GM19467 (cell line): ENCODE data around the gene ZNF552.
"Not testable (repeated sequence)": the region's sequence is repeated elsewhere in the genome, so short reads cannot be mapped to it uniquely, and the experiment has no call there.

Source experiments
- ATAC-seq: cut with Tn5 transposase; IDR thresholded peaks from one replicate; pipeline ENCODE4 v1.9.1; 2021; ENCODE audit warnings: mild to moderate bottlenecking, moderate library complexity; ENCODE audit not compliant: unreplicated experiment

ZNF552 gene

DNA sequence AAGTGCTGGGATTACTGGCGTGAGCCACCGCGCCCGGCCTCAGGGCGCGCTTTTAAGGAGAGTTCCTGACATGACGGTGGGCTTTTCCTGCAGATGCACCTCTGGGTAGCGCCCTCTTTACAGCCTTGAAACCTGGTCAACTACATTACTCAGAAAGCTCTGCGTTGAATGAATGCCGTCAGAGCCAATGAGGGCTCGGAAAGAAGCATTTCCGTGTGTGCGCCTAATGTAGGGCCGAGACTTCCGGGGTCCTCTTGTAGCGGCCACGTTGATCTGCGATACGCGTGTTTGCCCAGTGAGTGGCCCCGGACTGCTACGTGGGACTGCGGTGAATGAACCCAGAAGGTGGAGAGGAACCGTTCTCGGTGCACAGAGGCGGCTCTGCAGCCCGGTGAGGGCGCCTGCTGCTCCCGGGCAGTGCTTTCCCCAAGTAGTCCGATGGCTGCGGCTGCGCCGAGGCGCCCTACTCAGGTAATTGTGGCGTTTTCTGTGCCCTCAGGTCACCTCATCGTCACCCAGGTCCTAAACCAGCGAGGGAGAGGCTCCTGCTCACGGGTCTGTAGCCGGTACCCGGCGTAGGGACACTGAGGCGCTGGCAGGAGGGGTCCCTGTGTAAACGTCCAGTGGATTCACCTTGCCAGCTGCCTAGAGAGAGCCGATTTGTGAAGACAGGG lies 4.9 kb upstream of the ZNF552 start:
- peak; percentile 84 for ATAC-seq

DNA sequence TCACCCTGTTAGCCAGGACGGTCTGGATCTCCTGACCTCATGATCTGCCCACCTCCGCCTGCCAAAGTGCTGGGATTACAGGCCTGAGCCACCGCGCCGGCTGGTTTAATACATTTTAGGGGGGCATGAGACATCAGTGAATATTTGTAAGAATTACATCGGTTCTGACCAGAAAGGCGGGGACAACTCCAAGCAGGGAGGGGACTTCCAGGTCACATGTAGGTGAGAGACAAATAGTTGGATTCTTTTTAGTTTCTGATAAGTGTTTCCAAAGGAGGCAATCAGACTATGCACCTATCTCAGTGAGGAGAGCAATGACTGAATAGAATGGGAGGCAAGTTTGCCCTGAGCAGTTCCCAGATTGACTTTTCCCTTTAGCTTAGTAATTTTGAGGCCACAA lies 3.7 kb upstream of the ZNF552 start:
- ATAC-seq, result no peak

DNA sequence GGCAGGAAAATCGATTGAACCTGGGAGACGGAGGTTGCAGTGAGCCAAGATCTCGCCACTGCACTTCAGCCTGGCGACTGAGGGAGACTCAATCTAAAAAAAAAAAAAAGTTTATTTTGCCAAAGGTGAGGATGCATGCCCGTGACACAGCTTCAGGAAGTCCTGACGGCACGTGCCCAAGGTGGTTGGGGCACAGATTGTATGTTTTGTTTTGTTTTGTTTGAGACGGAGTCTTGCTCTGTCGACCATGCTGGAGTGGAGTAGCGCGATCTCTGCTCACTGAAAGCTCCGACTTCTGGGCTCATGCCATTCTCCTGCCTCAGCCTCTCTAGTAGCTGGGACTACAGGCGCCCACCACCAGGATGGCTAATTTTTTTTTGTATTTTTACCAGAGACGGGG lies 3.3 kb upstream of the ZNF552 start:
- ATAC-seq, result no peak

DNA sequence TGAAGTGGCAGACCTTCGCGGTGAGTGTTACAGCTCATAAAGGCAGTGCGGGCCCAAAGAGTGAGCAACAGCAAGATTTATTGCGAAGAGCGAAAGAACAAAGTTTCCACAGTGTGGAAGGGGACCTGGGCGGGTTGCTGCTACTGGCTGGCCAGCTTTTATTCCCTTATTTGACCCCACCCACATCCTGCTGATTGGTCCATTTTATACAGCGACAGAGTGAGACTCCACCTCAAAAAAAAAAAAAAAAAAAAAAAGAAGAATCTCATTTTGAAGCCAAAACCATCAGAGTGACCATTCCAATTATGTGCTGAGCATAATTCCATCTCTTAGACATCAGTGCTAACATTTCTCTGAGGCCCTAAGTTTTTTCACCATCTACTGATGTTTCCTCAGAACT lies 1.9 kb upstream of the ZNF552 start:
- no peak for ATAC-seq

DNA sequence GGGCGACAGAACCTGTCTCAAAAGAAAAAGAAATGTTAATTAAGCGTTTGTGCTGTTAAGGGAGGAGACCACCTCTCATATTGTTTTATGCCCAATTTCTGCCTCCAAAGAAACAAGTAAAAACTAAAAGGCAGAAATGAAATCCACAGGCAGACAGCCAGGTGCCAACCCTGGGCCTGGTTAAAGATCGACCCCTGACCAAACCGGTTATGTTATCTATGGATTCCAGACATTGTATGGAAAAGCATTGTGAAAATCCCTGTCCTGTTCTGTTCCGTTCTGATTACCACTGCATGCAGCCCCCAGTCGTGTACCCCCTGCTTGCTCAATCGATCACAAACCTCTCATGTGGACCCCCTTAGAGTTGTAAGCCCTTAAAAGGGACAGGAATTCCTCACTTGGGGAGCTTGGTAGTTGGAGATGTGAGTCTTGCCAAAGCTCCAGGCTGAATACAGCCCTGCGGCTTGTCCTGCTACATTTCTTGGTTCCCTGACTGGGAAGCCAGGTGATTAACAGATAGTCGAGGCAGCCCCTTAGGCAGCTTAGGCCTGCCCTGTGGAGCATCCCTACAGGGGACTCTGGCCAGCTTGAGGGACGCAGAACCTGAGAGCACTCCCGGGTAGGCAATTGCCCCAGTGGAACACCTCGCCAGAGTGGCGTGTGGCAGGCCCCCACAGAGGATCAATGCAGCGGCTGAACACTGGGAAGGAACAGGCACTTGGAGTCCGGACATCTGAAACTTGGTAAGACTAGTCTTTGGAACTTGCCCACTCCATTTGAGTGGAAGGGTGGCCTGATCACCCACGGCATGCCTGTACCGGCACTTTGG lies 748 bp upstream of the ZNF552 start:
- ATAC-seq, result no peak

DNA sequence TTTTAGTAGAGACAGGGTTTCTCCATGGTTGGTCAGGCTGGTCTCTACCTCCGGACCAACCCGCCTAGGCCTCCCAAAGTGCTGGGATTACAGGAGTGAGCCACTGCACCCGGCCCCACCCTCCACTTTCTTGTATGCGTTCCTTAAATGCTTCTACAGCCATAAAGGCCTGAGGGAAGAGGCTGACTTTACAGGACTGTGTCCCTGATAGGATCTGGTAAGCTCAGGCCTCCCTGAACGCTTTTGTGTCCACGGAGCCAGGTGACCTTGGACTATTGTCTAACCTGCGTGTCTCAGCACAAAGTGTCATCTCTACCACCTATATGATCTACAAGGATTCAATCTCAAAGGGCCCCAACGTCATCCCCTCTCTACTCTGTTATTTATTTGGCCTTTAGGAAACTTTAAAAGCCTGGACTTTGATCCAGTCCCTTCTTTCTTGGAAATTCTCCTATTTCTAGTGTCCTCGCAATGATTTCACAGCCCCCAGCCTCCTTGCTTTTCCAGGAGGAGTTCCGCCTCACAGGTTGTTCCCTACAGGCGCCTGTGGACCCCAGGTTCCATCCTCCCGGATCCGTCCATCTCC lies 701 bp downstream of the ZNF552 start:
- ATAC-seq, result no peak

DNA sequence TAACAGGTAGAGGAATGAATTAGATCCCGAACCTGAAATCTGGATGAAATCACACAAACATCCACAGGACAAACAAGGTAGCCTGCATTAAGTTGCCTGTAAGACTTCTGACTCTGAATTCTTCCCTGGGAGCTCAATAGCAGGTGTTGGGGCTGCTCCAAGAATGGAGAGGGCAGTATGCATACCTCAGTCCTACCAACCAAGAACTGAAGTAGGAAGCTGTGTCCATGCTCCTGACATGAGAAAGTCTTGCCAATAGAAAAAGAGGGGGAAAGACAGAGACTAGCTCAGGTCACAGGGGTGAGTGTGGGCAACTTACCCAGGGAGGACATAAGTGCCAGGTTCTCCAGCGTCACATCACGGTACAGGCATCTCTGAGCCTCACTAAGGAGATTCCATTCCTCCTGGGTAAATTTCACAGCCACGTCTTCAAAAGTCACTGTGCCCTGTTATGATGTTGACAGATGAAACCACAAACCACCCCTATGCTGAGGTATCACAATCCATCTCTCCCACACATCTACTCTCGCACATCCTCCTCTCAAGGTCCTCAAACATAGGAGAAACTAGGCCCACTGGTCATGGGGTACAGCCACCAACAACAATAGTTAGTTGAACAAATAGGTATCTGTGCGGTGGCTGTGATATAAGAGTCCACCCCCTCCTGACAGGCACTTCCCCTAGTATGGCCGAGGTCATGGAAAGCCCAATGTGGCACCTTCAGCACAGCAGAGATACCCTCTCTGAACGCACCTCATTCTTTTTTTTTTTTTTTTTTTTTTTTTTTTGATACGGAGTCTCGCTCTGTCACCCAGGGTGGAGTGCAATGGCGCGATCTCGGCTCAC lies 1.5 kb downstream of the ZNF552 start:
- not testable (repeated sequence) for ATAC-seq

DNA sequence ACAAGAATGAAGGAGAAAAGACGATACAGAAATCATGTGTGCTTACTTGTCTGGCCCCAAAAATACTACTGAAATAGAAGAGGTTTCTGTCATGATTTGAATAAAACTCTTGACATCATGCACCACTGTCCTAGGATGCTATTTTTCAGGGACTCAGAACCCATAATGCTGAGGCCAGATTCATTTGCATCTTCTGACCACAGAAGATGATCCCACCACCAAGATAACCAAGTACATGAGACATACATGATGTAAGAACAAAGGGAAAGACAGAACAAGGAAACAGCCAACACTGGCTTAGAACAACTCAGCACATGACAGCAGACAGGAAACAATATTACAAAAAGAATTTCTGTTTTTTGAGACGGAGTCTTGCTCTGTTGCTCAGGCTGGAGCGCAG lies 2.5 kb downstream of the ZNF552 start:
- ATAC-seq, result no peak

DNA sequence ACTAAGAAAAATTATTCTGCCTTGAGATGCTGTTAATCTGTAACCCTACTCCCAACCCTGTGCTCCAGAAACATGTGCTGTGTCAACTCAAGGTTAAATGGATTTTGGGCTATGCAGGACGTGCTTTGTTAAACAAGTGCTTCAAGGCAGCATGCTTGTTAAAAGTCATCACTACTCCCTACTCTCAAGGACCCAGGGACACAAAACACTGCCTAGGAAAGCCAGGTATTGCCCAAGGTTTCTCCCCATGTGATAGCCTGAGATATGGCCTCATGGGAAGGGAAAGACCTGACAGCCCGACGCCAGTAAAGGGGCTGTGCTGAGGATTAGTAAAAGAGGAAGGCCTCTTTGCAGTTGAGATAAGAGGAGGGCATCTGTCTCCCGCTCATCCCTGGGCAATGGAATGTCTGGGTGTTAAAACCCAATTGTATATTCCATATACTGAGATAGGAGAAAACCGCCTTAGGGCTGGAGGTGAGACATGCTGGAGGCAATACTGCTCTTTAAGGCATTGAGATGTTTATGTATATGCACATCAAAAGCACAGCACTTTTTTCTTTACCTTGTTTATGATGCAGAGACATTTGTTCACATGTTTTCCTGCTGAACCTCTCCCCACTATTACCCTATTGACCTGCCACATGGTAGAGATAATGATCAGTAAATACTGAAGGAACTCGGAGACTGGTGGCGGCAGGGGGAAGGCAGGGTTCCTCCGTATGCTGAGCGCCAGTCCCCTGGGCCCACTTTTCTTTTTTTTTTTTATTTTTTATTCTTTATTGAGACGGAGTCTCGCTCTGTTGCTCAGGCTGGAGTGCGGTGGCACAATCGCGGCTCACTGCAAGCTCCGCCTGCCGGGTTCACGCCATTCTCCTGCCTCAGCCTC lies 4.1 kb downstream of the ZNF552 start:
- not testable (repeated sequence) for ATAC-seq

DNA sequence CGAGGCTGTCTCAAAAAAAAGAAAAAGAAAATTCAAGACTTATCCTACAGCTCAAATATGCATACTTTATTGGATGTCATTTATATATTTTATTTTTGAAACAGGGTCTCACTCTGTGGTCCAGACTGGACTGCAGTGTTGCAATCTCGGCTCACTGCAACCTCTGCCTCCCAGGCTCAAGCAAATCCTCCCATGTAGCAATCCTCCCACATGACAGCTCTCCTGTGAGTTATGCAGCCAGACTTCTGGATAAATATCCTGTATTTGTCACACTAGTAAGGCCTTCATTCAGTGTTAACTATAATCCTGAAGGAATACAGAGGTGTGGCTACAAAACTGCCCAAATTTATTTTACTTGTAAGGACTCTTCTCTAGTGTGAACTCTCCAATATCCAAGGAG lies 7.2 kb downstream of the ZNF552 start:
- no peak for ATAC-seq

DNA sequence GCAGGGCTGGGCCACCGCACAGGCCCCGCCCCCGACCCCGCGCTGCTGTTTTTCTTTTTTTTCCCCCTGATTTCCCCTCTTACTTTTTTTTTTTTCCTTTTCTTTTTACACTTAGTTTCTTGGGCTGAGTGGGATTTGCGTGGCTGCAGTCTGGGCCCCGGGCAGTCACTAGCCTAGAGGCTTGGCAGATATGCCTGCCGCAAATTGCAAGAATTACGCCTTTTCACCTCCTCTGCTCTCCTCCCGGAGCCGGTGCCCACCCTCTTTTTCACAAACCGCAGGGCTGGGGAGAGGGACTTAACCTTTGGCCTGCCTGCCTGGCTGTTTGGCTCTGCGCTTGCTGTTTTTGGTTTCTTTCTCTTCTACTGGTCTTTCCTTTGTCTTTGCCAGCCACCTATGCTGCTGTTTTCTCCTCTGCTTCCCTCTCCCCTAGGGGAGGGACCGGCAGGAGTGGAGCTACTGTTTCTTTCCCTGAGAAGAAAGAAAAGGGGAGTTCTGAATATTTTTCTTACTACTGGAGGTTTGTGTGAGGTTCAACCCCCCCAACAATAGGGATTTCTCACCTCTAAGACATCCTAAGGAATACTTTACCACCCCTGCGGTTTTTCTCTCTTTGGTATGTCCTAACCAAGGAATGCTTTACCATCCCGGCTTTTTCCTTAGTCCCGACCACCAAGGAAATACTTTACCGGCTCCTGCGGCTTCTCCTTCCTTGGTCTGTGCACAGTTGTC lies 11.0 kb downstream of the ZNF552 start:
- no peak for ATAC-seq

DNA sequence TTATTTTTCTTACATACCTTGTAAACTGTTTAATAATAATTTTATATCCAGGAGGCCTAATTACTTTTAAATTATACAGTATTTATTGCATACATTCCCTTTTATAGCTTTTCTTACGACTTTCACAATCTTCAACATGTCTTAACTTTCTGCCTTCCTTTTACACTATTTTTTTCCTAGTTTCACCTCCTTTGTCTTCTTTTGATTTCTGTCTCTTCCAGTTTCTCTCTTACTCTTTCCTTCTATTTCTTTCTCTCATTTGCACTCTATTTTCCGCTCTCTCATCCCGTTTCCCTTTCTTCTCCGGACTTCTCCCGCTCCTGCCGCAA lies 11.5 kb downstream of the ZNF552 start:
- ATAC-seq, result no peak

DNA sequence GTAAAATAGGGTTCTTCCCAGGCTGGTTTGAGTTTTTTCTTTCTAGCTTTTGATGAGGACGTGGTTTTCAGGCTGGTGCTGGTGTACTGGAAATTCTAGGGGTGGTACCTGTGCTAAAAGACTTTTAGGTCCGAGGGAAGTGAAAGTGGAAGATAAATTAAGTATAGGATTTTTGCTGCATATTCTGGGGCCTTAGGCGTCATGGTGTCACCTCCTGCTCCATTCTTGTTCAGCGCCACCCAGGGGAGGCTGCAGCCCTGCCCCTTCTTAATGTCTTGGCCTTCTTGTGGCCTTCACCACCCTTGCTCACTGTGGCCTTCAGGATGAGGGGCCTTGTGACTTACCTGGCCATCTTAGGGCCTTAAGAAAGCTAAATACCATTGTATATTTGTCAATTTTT lies 12.4 kb downstream of the ZNF552 start:
- no peak for ATAC-seq

DNA sequence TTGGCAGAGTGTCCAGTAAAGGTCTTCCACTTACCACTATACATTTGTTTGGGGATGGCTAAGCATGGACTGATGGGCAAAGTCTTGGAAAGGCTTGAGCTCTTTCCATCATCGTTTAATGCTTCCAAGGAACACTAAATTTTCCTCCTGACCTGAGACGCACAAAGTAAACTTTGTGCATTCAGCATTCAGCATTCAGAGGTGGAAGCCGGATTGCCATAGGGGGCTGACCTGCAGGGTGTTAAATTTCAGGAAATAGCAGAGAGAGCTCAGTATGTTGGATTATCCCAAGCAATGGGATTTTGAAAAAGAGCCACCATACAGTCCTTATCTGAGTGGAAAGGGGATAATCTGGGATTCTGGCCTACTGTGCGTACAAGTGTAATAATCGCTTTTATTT lies 14.0 kb downstream of the ZNF552 start:
- ATAC-seq, result no peak

DNA sequence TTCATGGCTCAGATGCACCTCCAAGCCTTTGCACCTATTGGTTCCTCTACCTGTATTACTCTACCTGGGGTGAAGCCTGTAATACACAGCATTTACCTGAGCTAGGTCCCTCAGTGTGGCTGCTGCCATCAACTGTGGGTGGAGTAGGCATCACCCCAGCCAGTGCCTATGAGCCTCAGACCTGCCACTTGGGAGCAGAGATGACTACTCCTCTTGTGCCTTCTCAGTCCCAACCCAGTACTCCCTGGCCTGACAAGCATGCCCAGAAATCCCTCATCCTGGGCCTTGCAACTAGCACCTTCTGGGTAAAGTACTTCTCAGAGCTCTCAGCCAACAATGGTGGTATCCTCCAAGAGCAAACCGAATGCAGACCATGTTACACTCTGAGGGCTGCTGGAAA lies 18.1 kb downstream of the ZNF552 start:
- not testable (repeated sequence) for ATAC-seq

DNA sequence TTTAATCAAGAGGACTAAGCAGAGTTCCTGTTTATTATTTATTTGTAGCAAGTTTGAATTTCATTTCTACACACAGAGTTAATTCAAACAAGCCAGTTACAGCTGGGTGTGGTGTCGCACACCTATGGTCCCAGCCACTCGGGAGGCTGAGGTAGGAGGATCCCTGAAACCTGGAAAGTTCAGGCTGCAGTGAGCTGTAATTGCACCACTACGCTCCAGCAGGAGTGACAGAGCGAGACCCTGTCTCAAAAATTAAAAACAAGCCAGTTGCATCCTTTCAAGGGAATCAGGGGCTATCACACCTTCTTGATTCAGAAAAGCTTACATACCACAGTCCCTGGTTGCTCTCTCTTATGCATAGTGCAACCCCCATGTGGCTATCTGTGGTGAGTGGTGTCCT lies 25.4 kb downstream of the ZNF552 start:
- ATAC-seq, result no peak

DNA sequence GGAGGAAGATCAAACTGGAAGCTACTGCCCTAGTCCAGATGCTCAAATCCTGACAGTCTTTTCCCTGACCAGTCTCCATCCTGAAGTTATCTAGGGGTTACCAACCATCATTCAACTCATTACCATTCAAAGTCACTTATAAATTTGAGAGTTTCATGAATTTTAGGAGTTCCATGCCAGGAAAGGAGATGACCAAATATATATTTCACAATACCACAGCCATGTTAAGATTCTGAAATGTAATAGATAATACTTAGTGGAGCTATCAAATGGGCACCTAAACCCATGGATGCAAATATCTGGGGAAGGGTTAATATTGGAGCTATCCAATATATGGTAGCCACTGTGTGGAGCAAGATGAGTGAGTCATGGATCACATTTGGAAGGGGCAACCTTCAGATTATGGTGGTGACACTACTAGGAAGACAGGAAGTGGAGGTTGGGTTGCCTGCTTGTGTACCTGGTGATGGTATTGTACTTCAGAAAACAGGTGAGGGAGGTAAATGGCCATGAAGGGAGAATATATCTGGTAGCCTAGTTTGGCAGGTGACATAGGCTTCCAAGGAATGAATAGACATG lies 26.5 kb downstream of the ZNF552 start:
- no peak for ATAC-seq

DNA sequence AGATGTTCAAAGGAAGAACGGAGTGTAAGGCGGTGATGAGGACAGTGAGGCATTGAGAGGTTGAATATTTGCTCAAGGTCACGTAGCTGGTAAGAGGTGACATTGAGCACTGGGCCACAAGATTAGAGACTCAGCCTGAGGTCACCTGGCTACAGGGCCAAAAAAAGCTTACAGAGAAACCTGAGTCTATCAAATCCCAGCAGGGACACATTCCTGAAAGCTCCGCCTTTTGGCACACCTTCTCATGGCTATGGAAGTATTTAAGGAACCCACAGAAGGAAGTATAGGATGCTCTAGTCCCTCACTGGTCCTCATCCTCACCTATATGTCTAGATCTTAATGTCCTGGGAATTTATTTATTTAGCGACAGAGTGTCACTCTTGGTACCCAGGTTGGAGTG lies 27.8 kb downstream of the ZNF552 start:
- ATAC-seq, result no peak

DNA sequence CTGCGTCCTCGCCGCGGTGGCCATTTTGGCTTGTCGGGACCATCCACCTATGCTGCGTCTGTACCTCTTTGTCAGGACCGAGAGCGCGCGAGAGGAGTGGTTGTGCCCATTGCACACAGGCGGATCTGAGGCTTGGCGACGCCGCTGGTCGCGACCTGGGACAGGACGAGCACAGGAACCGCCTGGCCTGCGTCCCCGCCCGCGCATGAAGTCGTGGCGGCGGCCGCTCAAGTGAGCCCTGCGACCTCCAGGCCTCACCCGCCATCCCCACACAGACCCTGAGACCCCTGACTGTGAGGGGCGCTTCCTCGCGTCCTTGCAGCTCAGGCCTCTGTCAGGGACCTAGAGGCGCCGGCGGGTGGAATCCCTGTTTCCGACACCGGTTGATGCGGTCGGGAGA lies 28.4 kb downstream of the ZNF552 start:
- no peak for ATAC-seq
